AG08395 (cell line): ENCODE results near the gene ALPK1.
"Not testable (repeated sequence)": the region's sequence is repeated elsewhere in the genome, so short reads cannot be mapped to it uniquely, and the experiment has no call there.

Experiments used
- DNase-seq: peaks from one replicate; pipeline ENCODE4 v3.0.0; 2012; ENCODE audit warnings: mixed read lengths, low spot score

Gene ALPK1

DNA sequence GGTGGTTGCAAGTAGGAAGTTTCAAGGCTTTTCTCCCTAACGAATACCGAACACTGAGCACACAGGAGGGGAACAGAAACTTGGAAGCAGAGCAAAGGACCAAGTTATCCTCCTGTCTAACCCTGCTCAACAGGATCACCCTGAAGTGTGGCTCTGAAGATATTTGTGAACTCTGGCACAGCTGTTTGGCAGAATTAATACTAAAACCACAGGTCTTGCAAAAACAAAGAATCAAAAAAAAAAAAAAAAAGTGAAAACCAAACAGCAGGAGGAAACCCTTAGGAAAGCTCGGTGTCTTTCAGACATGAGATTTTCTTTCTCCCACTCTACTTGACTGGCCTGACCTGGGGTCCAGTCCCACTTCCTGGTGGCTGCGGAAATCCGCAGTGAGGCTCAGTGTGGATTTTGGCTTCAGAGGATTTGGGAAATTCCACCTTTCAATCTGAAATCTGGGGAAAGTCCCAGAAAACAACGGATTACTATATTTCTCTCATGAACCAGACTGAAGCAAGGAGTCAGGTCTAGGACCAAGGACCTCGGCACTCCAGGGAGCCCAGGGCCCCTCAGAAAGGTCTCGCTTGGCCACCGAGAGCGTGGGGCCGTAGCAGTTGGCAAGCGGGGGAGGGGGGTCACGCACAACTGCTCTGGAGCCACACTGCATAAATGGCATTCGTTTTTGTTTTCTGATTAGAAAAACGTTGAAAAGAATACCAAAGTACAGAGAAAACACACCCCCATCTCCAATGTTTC lies 12.3 kb upstream of the ALPK1 start:
- peak; percentile 38 for DNase-seq

DNA sequence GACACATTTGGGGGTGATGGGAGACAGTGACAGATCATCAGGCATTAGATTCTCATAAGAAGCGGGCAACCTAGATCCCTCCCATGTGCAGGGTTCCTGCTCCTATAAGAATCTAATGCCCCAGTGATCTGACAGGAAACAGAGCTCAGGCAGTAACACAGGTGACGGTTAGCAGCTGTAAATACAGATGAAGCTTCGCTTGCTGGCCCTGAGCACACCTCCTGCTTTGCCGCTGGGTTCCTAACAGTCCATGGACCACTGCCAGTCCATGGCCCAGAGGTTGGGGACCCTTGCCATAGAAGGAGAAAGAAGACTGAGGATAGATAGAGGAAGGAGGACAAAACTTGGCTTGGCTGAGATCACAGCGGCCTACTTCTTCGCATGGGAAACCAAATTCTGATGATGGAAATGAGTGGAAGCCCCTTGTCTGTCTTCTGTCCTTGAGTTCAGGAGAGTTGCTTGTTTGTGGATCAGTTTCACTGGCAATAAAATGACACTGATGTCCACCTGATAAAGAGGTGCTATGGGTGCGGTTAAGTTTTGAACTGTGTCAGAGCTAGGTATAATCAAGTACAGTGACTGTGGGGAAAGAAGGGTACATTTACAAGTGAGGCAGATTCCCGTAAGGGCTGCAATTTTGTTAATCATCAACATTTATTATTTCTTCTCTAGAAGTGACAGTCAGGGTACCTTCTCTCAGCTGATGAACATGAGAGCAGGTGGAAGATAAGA lies 9.7 kb upstream of the ALPK1 start:
- no peak for DNase-seq

DNA sequence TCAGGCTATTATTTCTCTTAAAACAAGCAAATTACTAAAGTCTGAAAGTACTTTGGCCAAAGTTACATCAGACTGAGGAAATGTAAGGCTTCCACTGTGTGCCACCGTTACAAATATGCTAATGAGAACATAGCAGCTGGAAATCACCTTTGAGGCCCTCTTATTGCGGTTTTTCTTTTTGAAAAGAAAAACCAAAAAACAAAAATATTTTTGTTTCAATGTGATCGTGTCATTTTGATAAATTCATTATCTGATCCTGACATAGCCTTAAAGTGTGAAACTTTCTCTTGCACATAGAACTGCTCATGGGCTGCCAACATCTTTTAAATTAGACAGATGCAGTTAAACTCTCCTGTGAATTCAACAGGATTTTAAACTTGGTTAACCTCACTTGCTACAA lies 8.7 kb upstream of the ALPK1 start:
- no peak for DNase-seq

DNA sequence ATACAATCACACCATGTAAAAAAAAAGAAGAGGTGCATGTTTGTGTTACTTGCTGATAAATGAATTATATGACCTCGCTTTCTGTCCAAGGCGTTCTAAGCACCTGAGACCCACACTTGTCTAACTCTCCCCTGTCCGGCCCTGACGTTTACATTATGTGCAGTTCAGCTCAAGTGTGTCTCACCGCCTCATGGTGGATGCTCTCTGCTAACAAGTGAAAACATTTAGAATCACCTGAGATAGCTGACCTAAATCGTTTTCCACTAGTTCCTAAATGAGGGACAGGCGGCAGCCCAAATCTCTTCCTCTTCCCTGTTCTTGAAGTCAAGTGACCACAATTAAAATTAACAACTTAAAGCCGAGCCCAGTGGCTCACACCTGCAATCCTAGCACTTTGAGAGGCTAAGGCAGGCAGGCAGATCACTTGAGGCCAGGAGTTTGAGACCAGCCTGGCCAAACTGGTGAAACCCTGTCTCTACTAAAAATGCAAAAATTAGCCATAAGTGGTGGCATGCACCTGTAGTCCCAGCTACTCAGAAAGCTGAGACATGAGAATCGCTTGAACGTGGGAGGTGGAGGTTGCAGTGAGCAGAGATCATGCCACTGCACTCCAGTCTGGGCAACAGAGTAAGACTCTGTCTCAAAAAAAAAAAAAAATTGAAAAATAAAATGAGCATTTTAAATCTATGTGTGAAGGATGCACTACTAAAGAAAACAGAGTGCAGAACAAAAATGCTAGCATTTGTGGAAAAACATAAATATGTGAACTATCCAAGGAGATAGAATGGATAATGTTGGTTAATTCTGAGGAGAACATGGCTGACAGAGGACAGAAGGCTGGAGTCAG lies 7.5 kb upstream of the ALPK1 start:
- no peak for DNase-seq

DNA sequence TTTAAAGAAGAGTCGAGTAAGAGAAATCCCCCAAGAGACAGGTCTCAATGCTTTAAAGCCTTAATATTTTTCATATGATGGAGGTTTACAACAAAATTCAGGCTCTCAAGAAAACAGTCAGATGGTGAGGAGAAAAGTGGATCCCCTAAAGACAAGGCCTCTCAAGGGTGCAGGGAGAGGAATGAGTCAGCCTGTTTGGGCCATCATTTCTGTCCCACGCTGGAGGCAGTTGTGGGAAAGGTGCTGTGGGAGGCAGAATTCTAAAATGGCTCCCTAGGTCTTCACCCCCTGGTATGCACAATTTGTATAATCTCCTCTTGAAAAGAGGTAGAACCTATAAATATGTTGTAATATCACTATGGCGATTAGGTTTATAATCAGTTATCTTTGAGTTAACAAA lies 6.8 kb upstream of the ALPK1 start:
- no peak for DNase-seq

DNA sequence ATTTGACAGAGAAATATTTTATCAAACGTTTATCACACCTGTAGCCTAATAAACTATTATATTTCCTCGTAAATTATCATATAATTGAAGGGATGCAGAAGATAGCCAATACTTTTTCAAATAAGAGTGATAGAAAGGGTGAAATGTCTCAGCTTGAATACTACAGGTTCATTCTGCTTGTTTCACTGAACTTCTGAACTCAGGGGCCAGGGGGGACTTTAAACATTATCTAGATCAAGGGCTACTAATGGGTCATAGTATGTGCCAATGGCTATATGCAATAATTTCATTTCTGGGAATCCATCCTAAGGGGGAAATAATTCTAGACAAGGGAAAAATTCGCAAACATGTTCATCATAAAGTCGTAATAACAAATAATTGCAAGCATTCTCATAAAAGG lies 2.6 kb downstream of the ALPK1 start:
- DNase-seq = no peak

DNA sequence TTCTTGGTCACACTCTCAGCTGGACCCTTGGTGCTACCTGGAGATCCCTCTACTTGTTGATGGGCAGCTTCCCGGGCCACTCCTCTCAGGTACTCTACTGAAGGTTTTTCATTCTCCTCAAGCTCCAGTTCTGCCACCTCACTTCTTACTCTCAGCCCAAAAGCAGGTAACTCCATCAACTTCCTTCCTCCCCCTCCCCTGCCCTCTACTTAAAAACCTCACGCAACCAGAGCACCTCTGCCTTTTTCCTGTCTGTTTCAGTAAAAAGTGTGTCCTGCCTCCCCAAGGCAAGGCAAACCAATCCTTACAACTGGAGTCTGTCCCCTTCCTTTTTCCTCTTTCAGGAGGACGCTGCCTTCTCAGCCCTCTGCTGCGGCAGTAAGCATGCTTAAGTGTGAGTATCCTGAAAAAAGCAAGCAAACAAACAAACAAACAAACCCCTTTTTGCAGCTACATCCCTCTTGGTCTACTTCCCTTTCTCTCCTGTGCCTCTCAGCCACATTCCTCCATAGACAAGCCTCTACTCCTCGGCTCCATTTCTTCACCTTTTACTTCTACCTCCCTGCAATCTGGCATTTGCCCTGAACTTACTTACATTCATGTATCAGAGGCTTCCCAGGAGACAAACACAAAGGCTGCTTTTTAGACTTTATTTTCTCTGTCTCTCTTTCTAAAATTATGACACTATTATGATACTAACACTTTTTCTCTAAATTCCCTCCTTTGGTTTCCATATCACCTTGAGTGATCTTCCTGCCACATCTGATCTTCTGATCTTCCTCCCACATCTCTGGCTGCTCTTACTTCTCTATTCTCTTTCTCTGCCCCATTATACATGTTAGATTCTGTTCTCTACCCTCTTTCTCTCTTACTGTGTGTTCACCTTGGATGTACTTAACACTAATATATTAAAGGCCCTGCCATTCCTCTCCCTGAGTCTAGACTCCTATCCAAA lies 5.4 kb downstream of the ALPK1 start:
- no peak for DNase-seq

DNA sequence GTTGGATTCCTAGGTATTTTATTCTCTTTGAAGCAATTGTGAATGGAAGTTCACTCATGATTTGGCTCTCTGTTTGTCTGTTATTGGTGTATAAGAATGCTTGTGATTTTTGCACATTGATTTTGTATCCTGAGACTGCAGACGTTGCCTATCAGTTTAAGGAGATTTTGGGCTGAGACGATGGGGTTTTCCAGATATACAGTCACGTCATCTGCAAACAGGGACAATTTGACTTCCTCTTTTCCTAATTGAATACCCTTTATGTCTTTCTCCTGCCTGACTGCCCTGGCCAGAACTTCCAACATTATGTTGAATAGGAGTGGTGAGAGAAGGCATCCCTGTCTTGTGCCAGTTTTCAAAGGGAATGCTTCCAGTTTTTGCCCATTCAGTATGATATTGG lies 8.3 kb downstream of the ALPK1 start:
- DNase-seq = not testable (repeated sequence)

DNA sequence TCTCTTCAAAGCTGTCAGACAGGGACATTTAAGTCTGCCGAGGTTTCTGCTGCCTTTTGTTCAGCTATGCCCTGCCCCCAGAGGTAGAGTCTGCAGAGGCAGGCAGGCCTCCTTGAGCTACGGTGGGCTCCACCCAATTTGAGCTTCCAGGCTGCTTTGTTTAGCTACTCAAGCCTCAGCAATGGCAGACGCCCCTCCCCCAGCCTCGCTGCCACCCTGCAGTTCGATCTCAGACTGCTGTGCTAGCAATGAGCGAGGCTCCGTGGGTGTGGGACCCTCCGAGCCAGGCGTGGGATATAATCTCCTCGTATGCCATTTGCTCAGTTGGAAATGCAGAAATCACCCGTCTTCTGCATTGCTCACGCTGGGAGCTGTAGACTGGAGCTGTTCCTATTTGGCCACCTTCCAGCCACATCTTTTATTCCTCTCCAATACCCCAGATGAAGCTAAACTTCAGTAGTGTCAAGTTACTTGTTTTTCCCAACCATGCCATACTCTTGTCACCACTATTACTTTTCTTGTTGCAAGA lies 12.2 kb downstream of the ALPK1 start:
- not testable (repeated sequence) for DNase-seq

DNA sequence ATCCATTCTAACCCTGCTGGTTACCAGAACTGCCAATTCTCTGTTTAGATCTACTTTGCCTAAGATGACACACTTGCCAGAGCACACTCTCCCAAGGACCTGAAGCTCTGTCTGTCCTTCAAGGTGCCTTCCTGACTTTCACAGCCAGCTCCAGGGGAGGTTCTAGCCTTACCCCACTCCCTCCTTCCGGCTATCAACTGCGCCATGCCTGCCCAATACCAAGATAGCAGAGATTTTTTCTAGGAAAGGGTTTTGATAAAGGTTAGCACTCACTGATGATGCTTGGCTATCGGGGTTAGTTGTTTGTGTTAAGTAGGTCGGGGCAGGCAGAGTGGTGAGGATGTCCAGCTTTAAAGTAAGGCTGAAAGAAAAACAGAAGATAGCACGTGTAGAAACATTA lies 14.3 kb downstream of the ALPK1 start:
- DNase-seq = no peak

DNA sequence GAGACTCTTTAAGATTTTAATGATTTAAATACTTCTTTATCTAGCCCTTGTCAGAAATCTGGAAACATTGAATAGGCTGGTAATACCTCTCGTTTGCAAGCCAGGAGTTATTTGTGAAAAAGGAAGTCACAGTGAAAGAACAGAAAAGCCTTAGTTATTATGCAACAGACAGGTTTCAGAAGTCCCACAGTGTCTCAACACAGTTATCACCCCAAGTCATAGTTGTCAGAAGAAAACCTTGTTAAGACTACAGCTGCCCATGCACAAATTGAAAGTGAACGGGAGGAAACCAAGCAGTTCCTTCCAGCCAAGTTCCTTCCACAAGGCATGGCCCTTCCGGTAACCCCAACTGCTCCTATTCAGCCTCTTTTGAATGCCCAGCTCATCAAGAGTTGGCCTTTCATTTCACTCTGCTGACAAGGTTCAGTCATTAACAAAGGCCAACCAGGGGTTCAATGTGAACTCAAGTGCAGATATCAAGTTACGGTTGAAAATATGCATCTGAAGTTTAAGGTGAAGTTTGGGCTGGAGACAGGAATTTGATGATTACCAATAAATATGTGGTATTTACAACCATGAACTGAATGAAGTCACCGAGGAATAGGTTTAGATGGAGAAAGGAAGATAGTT lies 15.6 kb downstream of the ALPK1 start:
- DNase-seq = no peak

DNA sequence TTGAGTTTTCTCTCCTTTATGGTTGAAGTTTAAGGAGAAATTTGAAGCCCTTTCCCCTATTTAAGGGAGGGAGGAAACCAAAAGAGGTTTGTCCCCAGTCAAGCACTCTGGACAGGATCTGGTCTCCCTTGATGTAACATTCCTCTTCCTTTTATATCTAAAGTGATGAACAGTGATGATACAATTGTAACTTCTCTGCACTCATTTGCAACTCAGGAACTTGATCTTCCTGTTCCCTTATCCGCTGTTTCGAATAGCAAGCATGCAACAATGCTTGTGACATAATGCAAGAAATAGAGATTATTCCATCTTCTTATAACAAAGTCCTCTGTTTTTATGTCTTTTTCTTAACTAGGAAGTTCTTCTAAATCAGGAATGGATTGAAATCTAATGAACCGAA lies 18.3 kb downstream of the ALPK1 start:
- no peak for DNase-seq

DNA sequence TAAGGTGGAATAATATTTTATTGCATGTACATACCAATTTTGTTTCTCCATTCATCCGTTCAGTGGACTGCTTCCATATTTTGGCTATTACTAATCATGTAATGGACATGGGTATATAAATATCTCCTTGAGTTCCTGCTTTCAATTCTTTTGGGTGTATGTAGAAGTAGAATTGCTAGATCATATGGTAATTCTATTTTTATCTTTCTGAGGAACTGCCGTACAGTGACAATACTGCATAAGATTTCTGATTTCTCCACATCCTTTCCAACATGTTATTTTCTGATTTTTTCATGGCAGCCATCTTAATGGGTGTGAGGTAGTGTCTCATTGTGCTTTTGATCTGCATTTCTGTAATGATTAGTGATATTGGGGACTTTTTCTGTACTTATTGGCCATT lies 19.2 kb downstream of the ALPK1 start:
- DNase-seq = no peak

DNA sequence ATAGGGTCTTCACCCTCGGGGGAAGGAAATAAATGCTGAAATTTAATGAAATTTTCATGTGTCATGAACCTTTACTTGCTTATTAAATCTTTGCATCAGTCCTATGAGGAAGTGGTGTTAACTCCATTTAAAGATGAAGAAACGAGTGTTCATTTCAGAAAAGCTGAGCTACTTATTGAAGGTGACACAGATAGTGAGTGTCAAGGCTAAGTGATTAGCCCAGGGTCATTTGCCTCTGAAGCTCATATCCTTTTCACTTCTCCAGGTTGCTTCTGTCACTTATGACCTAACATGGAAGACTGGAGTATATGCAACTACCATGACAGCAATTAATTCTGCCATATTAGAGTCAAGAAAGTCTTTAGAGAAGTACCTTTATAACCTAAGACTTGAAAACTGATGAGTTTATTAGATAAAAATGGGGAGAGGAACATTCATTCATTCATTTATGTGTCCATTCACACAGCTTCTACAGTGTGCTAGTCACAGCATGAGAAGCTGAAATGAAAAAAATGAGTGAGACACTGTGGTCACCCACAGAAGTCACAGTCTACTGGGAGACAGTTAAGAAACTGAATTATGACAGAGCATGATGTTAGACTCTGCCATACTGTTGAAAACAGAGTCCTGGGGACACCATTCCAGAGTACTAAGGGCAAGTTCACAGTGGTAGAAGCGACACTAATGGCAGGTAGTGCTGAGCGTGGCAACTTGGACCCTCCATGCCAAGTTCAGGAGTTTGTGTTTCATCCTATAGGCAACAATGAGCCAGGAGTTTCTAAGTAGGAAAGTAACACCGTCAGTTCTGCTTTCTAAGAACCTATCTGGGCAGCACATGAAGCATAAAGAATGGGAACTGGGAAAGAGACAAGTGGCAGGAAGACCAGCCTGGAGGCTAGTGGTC lies 21.3 kb downstream of the ALPK1 start:
- no peak for DNase-seq

DNA sequence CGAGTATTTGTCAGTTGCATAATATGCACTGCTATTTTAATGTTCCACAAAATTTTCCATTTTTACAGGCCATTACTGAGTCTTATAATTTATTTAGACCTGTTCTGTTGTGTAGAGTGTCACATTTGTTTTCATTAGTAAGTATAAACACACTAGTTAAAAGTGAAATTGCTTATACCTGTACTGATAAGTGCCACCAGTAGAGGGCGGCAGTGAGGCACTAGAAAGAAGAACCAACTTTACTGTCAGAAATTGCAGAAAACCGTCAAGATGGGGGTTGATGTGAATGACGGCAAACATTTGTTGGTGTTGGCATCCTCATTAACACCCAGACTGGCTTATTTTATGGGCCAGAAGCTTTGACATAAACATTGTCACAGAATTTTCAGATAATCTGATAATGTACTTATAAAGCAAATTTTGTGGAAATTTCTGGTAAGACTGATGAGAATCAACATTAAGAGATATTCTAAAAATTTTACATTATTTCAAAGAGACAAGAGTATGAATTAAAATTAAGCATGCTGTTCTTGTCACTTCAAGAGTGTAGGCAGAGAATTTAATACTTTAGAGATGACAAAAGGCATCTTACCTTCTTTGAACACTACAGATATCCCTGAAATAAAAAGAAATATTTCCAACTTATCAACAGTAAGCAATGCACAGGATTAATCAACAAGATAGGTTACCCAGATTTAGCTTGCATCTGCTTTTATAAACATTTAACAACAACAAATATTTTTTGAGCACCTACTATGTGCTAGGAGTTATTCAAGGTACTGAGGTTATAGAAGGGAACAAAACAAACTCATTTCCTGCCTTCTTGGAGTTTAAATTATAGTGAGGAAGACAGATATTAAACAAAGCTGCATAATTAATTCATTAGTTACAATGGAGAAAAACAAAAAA lies 24.9 kb downstream of the ALPK1 start:
- peak; percentile 53 for DNase-seq

DNA sequence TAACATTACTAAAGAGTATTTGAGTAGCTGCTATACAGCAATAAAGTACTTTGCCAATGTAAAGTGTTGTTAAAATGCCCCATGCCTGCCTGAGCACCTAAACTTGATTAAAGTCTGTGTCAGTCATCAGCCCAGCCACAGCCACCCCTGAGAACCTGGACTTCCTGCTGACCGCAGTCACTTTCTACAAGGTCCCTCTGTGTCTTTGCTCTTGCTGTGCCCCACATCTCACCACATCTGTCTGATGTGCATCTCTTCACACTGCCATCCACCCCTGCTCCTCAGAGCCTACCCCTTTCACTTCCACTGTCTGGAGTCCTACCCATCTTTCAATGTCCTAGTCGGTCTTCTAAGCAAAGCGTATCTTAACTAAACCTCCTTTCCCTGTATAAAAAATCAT lies 25.7 kb downstream of the ALPK1 start:
- DNase-seq = no peak

DNA sequence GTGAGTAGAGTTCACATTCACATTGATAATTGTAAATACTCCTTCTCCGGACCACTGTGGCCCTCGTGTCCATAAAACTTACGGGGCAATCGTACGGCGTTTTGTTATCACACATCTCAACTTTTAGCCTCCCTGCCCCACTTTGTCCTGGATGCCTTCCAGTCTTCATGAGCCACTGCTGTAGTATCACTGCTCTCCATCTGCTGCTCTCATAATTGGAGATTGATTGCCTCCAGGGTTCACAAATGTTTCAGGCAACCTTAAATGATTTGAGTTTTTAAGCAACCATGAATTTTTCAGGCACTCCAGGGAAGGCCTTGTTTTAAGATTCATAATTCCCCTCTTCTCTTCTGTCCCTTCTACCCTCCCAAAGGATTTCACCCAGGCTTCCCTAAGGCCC lies 28.4 kb downstream of the ALPK1 start:
- DNase-seq = no peak

DNA sequence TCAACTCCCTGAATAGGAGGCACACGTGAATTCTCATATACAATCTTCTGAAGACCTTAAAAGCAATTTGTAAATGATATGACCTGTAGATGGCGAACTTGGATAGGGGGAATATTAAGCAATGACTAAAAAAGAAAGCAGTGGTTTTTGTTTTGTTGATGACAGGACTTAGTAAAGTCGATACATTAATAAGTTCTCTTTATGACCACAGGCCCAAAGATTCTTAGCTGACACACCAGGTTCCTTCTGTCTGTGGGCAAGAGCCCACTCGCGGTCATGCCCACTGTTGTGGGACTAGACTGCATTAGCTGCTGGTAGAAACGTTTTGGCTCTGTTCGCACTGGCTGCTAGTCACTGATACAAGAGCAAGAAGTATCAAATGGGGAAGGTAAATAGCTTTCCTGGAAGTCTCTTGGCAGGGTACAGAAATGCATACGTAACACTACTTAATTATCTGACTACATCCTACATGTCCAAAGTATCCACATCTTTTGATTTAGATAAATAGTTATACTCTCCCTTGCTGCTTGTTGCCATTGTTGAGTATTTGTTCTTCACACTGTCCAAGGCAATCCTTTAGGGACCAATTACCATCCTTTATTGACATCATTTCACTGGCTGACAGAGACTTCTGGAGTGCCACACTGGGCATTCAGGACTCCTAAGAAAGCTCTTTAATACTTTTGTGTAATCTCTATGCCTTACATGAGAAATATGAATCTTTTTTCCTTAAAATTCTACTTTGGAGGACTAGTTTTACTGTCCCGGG lies 31.0 kb downstream of the ALPK1 start:
- DNase-seq = peak; percentile 66
